ENCODE results near the gene ZNRF1. TPM values are rescaled to one million over a fixed set of nuclear protein-coding genes. Genes with fewer than 3 reads are reported as not detected.
"Not testable (repeated sequence)": the region's sequence is repeated elsewhere in the genome, so short reads cannot be mapped to it uniquely, and the experiment has no call there.

Gene ZNRF1
- total RNA-seq, 3 donors from 2014 or later (not counting 1 experiment from before 2014, with no cell fraction given), result 2.4 to 5.1 (median 3.4) TPM

- Histone ChIP-seq H3K27me3 (ENCODE audit: control insufficient read depth, insufficient read depth, low read length) (no peaks in the 10 kb centered on the region), H3K36me3 (ENCODE audit: control insufficient read depth, insufficient read depth, low read length) (no peaks in the 10 kb centered on the region), H3K27ac (ENCODE audit: low read length) (no peak overlapping the region), H3K9me3 (ENCODE audit: control insufficient read depth, insufficient read depth, low read length) (no peaks in the 10 kb centered on the region), H3K4me3 (ENCODE audit: low read length) (no peak overlapping the region), H3K4me1 (ENCODE audit: control insufficient read depth, insufficient read depth, low read length) (peaks cover 5% of the 10 kb centered on the region)
- no peak overlapping the region for H3K4me3 Mint-ChIP-seq
- WGBS (ENCODE audit: insufficient coverage), result 94% methylated on average over 1 of the region's 4 CpGs
- H3K27me3 Mint-ChIP-seq (ENCODE audit: low read depth in 2 of 2), result peaks cover 6 to 13% of the 10 kb centered on the region in 2 donors
- no peaks in the 10 kb centered on the region for H3K36me3 Mint-ChIP-seq
- no peaks in the 10 kb centered on the region for H3K9me3 Mint-ChIP-seq
- TF ChIP-seq CTCF (IDR thresholded peaks at IDR 0.05), result no peak
- ATAC-seq, result no peak
- intact Hi-C loops (cut with micrococcal nuclease), result no loop called here
- DNase-seq, result no peak
- H3K27ac Mint-ChIP-seq, result no peak overlapping the region
- no peaks in the 10 kb centered on the region for H3K4me1 Mint-ChIP-seq
Observed at GRCh38 chr16:75127713-75128415, 129.0 kb downstream of the ZNRF1 start.

GRCh38 chr16:75129421-75130149, 130.8 kb downstream of the ZNRF1 start:
- H3K27ac ChIP-seq (ENCODE audit: low read length); H3K27ac Mint-ChIP-seq; H3K9me3 ChIP-seq (ENCODE audit: control insufficient read depth, insufficient read depth, low read length); H3K4me1 ChIP-seq (ENCODE audit: control insufficient read depth, insufficient read depth, low read length); H3K9me3 Mint-ChIP-seq; H3K4me3 ChIP-seq (ENCODE audit: low read length); intact Hi-C loops (cut with micrococcal nuclease); ATAC-seq; H3K27me3 ChIP-seq (ENCODE audit: control insufficient read depth, insufficient read depth, low read length); H3K36me3 ChIP-seq (ENCODE audit: control insufficient read depth, insufficient read depth, low read length); H3K4me1 Mint-ChIP-seq; H3K4me3 Mint-ChIP-seq; H3K36me3 Mint-ChIP-seq: not testable (repeated sequence)
- peak in 1 of 2 donors; percentile 4 for DNase-seq
- WGBS (ENCODE audit: insufficient coverage), result 39% methylated on average over 5 of the region's 5 CpGs
- peaks cover 6 to 13% of the 10 kb centered on the region in 2 donors for H3K27me3 Mint-ChIP-seq (ENCODE audit: low read depth in 2 of 2)

GRCh38 chr16:75130150-75130771, 131.4 kb downstream of the ZNRF1 start:
- Histone ChIP-seq H3K4me3 (ENCODE audit: low read length) (no peak overlapping the region), H3K9me3 (ENCODE audit: control insufficient read depth, insufficient read depth, low read length) (no peaks in the 10 kb centered on the region), H3K4me1 (ENCODE audit: control insufficient read depth, insufficient read depth, low read length) (peaks cover 5% of the 10 kb centered on the region), H3K36me3 (ENCODE audit: control insufficient read depth, insufficient read depth, low read length) (no peaks in the 10 kb centered on the region), H3K27me3 (ENCODE audit: control insufficient read depth, insufficient read depth, low read length) (no peaks in the 10 kb centered on the region), H3K27ac (ENCODE audit: low read length) (no peak overlapping the region)
- ATAC-seq, result no peak
- H3K36me3 Mint-ChIP-seq, result no peaks in the 10 kb centered on the region
- 82% methylated on average over 9 of the region's 9 CpGs for WGBS (ENCODE audit: insufficient coverage)
- intact Hi-C loops (cut with micrococcal nuclease), result no loop called here
- DNase-seq, result no peak
- H3K27me3 Mint-ChIP-seq (ENCODE audit: low read depth in 2 of 2), result peaks cover 6 to 13% of the 10 kb centered on the region in 2 donors
- H3K4me3 Mint-ChIP-seq, result no peak overlapping the region
- no peak overlapping the region for H3K27ac Mint-ChIP-seq
- no peak for TF ChIP-seq CTCF (IDR thresholded peaks at IDR 0.05)
- no peaks in the 10 kb centered on the region for H3K4me1 Mint-ChIP-seq
- no peaks in the 10 kb centered on the region for H3K9me3 Mint-ChIP-seq

- ATAC-seq, result no peak
- H3K4me1 ChIP-seq (ENCODE audit: control insufficient read depth, insufficient read depth, low read length), result peaks cover 5% of the 10 kb centered on the region
- H3K27me3 ChIP-seq (ENCODE audit: control insufficient read depth, insufficient read depth, low read length), result no peaks in the 10 kb centered on the region
- 88% methylated on average over 6 of the region's 7 CpGs for WGBS (ENCODE audit: insufficient coverage)
- DNase-seq, result no peak
- H3K27ac ChIP-seq (ENCODE audit: low read length), result no peak overlapping the region
- no peak overlapping the region for H3K4me3 Mint-ChIP-seq
- peaks cover 6 to 13% of the 10 kb centered on the region in 2 donors for H3K27me3 Mint-ChIP-seq (ENCODE audit: low read depth in 2 of 2)
- no peak for TF ChIP-seq CTCF (IDR thresholded peaks at IDR 0.05)
- no peaks in the 10 kb centered on the region for H3K9me3 Mint-ChIP-seq
- no peaks in the 10 kb centered on the region for H3K36me3 Mint-ChIP-seq
- no peak overlapping the region for H3K27ac Mint-ChIP-seq
- H3K9me3 ChIP-seq (ENCODE audit: control insufficient read depth, insufficient read depth, low read length), result no peaks in the 10 kb centered on the region
- no peaks in the 10 kb centered on the region for H3K36me3 ChIP-seq (ENCODE audit: control insufficient read depth, insufficient read depth, low read length)
- H3K4me1 Mint-ChIP-seq, result no peaks in the 10 kb centered on the region
- no peak overlapping the region for H3K4me3 ChIP-seq (ENCODE audit: low read length)
- intact Hi-C loops (cut with micrococcal nuclease), result no loop called here
Observed at GRCh38 chr16:75131081-75131480, 132.3 kb downstream of the ZNRF1 start.
